NCI-H1694 (cell line): ENCODE data around the gene KHDC1.
"Not testable (repeated sequence)": the region's sequence is repeated elsewhere in the genome, so short reads cannot be mapped to it uniquely, and the experiment has no call there.

Experiments
- DNase-seq: peaks from one replicate; lab custom pipeline; 2025; lab: John Stamatoyannopoulos, UW

KHDC1 gene

GRCh38 chr6:73262671-73263569 is at the start of gene KHDC1:
KHDC1 (minus strand) TSS chr6:73263196; CDS start chr6:73242517, 20,679 bp downstream.
- DNase-seq, result no peak

- not testable (repeated sequence) for DNase-seq
Observed at GRCh38 chr6:73310503-73310845, 47.5 kb upstream of the KHDC1 start.

GRCh38 chr6:73309785-73310502 is 46.9 kb upstream of the KHDC1 start:
- DNase-seq, result no peak

- DNase-seq, result no peak
Observed at GRCh38 chr6:73309535-73309784, 46.5 kb upstream of the KHDC1 start.

GRCh38 chr6:73308712-73309534 is 45.9 kb upstream of the KHDC1 start:
- no peak for DNase-seq

GRCh38 chr6:73303773-73304172 is 40.8 kb upstream of the KHDC1 start:
- DNase-seq, result not testable (repeated sequence)

- DNase-seq, result no peak
Observed at GRCh38 chr6:73302339-73302738, 39.3 kb upstream of the KHDC1 start.

GRCh38 chr6:73299151-73299971 is 36.4 kb upstream of the KHDC1 start:
- DNase-seq, result no peak

GRCh38 chr6:73293331-73293730 is 30.3 kb upstream of the KHDC1 start:
- no peak for DNase-seq

- DNase-seq, result no peak
Observed at GRCh38 chr6:73290435-73290834, 27.4 kb upstream of the KHDC1 start.

GRCh38 chr6:73286752-73287151 is 23.8 kb upstream of the KHDC1 start:
- no peak for DNase-seq

GRCh38 chr6:73285674-73286283 is 22.8 kb upstream of the KHDC1 start:
- peak; percentile 31 for DNase-seq

GRCh38 chr6:73282871-73283270 is 19.9 kb upstream of the KHDC1 start:
- DNase-seq, result no peak

- not testable (repeated sequence) for DNase-seq
Observed at GRCh38 chr6:73281684-73282083, 18.7 kb upstream of the KHDC1 start.

- not testable (repeated sequence) for DNase-seq
Observed at GRCh38 chr6:73269296-73269695, 6.3 kb upstream of the KHDC1 start.

GRCh38 chr6:73268896-73269295 is 5.9 kb upstream of the KHDC1 start:
- DNase-seq, result not testable (repeated sequence)

- DNase-seq, result no peak
Observed at GRCh38 chr6:73264446-73264845, 1.4 kb upstream of the KHDC1 start.

- no peak for DNase-seq
Observed at GRCh38 chr6:73263570-73263909, 544 bp upstream of the KHDC1 start.

- no peak for DNase-seq
Observed at GRCh38 chr6:73258721-73259120, 4.3 kb downstream of the KHDC1 start.

GRCh38 chr6:73254323-73254722 is 8.7 kb downstream of the KHDC1 start:
- DNase-seq, result not testable (repeated sequence)

GRCh38 chr6:73252703-73253102 is 10.3 kb downstream of the KHDC1 start:
- DNase-seq, result no peak
